ENCODE measurements around the gene GPR68.
A peak's percentile ranks its signal among the peaks of the same experiment; 100 is the strongest.

GPR68 gene

DNA sequence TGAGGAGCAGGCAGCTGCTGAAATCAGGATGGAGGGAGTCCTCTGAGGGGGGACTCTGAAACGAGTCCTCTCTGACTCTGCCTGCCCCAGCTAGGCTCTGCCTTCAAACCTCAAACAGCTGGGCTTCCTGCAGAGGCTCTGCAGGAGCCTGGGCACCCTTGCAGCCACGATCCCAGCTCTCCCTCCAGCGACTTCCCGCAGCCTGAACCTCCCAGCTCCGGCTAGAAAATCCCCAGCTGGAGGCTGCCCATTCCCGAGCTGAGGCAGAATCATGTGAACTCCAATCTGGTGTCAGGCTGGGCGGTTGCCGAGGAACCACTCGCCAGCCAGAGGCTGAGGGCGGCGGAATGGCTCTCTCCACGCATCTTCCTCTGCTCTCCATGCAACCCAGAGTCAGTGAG, at the start of gene GPR68:
TSS of gene GPR68 (minus strand) at position 204 of the 401 bp plus-strand sequence. CDS start 9,654 bp downstream, outside the sequence.
- DNase-seq = no peak

GRCh38 chr14:91294153-91294552, 49.6 kb upstream of the GPR68 start:
- no peak for DNase-seq

- no peak for DNase-seq
Observed at GRCh38 chr14:91293281-91293680, 48.8 kb upstream of the GPR68 start.

DNA sequence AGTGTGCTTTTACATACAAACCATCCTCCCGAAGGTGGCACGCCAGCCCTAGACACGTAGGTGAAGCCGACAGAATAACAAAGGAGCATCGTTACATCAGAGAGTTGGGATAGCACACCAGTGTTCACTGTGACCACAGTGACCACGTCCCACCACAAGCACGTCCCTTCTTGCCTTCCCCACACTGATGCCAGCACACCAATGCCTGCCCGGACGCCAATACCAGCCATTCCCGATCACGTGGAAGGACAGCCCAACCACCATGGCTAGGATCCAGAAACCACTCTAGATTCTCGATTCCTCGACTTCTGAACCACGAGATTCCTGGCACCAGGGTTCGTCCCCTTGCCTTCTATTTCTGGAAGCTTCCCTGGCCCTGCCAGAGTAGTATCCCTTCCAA, 48.0 kb upstream of the GPR68 start:
- DNase-seq = no peak

DNA sequence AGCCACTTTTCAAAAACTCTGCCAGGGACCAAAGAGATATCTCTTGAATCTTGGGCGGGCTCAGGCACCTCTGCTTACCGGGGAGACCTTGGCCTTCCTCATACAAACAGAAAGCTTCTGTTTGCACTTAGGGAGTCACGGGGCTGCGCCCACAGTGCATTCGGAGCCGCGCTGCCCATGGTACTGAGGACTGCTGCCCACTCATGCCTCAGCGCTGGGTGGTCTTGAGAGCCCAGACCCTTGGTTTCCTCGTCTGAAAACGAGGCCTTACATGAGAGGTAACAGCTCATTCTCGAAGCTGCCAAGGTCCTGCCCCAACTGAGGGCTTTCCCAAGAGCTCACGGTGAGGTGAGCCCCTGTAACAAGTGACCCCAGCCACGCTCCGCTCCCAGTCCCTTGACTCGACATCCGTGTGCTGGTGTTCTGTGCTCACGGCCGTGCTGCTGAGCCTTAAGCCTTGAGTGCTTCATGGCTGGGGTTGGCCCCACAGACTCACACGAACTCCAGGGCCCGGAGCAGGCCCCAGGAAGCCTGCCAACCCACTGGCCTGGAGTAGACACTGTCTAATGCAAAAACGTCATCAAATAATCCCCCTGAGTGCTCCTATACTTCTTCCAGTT, 47.4 kb upstream of the GPR68 start:
- no peak for DNase-seq

GRCh38 chr14:91290986-91291385, 46.5 kb upstream of the GPR68 start:
- DNase-seq = no peak

- no peak for DNase-seq
Observed at GRCh38 chr14:91289464-91289863, 45.0 kb upstream of the GPR68 start.

DNA sequence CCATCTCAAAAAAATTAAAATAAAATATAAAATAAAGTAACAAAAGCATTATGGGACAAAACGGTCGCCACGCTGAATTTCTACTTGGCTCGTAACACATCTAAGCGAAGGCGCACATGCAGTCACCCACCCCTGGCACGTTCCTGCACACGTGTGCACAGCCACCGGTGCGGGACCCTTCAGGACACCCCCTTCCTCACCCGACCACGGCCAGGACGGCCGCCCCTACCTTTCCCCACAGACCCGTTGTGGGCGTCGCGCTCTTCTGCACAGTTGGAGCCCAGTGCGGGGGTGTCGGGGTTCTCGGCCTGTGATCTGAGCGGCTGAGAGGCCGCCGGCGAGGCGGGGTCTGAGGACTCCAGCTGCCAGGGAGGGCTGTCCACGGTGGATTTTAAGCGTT, 44.4 kb upstream of the GPR68 start:
- DNase-seq = no peak

GRCh38 chr14:91286530-91286937, 42.0 kb upstream of the GPR68 start:
- peak; percentile 85 for DNase-seq

GRCh38 chr14:91284791-91285548, 40.5 kb upstream of the GPR68 start:
- DNase-seq = no peak

DNA sequence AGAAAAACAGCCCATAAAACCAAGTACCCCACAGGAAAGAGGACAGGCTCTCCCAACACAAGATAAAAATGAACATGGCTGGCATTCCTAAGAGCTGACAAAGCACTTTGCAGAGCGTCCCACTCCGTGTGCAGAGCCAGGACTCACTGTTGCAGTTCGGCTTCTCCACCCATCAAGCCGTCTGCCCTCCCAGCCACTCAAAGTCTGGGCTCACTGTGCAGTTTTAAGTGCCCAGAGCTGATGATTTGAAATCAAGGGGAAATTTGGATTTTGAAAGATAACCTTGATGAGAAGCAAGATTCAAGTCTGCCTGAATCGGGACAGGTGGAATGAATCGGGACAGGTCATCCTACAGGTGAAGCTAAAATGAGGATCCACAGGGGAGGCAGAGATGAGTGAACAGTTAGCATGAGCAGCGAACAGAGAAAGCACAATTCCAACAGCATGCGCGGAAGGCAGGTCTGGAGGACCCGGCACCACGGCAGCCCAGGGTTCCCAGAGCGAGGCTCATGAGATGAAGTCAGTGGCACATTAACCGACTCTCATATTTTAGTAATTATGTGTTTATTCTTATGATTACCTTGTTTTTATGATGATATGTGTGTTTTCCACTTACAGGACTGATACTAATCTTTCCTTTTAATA, 39.8 kb upstream of the GPR68 start:
- no peak for DNase-seq

DNA sequence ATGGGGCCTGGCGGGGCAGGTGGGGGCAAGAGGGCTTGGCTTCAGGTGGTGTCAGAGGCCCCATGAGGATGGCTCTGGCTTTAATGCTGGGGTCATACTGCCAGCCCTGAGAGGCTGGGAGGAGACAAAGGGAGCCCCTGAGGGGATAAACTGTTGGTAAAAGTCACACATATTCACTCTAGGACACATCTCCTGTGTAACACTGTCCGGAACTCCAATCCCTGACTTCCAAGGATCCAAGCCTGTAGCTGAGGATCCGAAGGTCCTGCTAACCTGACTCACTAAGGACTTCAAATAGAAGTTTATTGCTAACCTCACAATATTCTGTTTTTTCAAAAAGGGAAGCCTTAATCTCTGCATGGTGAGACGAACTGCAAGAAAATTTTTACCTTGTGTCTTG, 39.2 kb upstream of the GPR68 start:
- no peak for DNase-seq

DNA sequence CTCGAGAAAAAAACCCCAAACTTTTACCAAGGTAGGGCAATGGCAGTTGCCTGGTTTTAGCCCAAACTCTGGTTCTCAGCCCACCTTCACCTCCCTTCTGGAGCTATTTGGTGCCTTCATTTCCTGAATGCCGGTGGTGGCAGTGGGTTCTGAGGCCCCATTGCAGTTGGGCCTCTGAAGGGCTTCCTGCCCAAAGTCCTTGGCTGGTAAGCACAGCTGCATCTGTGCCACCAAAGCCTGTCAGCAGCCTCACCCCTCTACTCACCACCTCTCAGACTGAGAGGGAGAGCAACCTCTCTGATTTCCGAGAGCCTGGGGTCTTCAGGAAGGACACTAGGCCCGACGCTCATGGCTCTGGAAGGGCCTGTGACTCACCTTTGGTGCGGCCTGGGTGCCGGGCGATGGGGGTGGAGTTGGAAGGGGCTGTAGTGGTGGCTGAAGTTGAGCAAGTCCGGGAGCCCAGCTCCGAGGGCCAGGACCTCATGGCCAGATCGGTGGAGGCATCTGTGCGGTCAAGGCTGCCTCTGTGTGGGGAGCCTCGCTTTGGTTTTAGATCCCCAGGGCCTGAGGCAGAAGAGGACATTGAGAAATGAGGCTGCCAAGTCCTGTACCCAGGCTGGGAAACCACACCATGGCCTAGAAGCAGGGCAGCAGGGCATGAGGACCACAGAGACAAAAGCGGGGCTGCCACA, 38.6 kb upstream of the GPR68 start:
- no peak for DNase-seq

GRCh38 chr14:91281346-91281745, 36.8 kb upstream of the GPR68 start:
- no peak for DNase-seq

- no peak for DNase-seq
Observed at GRCh38 chr14:91280129-91280528, 35.6 kb upstream of the GPR68 start.

DNA sequence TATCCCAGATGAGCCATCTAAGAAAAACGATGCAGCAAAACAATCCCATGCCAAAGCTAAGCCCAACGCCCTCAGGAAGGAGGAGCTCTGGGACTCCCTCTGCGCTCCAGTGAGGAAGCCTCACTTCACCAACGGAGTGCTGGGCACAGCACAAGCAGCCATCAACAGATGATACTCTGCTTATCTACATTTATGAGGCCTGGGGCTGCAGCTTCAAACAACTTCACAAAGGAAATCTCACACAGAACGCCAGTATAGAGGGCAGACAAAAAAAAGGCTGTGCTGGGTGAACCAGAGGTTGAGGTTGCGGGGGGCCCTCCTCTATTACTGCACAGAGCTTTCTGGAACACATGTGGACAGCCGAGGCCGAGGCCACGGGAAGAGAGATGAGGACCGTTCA, 34.9 kb upstream of the GPR68 start:
- DNase-seq = no peak

DNA sequence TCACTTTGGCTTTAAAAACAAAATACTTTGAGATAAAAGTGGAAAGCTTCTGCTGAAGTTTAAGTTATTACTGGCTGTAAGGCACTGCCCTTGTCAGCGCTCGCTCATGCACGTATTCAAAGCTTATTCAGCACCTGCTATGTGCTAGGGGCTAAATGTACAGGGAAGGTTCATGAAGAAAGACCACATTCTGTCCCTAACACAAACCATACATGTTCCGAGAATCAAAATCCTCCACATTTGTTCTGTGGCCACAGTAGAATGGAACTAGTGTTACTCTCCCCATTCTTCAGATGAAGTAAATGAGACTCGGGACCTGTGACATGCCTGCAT, 33.8 kb upstream of the GPR68 start:
- no peak for DNase-seq

GRCh38 chr14:91277546-91278382, 33.3 kb upstream of the GPR68 start:
- no peak for DNase-seq

GRCh38 chr14:91274796-91275195, 30.3 kb upstream of the GPR68 start:
- DNase-seq = no peak

GRCh38 chr14:91273885-91274273, 29.4 kb upstream of the GPR68 start:
- no peak for DNase-seq

DNA sequence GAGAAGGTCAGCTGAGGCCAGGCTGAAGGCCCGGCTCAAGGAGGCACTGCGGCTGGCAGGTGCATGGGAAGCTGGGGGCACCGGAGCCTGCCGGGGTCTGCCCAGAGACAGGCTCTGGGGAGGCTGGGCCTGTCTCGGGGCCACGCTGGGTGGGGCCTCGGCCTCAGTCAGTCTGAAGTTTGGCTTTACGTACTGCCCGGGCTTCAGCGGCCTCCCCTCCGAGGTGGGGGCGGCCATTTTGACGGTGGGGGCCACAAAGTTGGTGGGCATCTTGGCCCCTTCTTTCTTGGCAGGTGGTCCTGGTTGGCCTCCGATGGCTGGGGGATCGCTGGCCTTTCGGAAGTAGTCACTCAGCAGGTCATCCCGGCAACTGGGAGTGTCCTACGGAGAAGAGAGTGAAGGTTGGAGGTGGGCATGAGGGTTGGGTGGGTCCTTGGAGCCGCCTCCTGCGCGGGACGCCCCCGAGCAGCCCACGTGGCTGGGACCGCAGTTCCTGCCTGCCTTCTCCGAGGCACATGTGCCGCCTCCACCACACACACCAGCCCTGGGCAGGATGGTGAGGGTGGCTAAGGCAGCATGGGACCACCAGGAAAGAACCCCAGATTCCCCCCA, 28.9 kb upstream of the GPR68 start:
- DNase-seq = no peak
